Measurements from ENCODE around the gene MAP7D3. TPM values are rescaled to one million over a fixed set of nuclear protein-coding genes. Genes with fewer than 3 reads are reported as not detected.
A peak's percentile ranks its signal among the peaks of the same experiment; 100 is the strongest.

The MAP7D3 gene
- total RNA-seq, 4 donors from 2014 or later: 4.3 to 10.2 (median 7.6) TPM

DNA sequence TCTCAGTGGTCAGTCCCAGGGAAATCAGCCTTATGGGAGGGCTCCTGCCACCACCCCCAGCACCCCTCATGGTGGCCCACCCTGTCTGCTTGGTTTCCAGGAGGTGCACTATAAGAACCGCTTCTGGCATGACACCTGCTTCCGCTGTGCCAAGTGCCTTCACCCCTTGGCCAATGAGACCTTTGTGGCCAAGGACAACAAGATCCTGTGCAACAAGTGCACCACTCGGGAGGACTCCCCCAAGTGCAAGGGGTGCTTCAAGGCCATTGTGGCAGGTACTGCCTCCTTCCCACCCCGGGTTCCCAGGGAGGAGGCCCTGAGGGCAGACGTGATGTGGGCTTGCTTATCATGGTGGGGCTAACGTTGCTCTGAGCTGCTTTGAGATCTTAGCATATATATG lies 44.3 kb downstream of the MAP7D3 start:
- Histone ChIP-seq H3K4me1 (peaks cover 9% of the 10 kb centered on the region), H3K27ac (no peak overlapping the region), H3K9me3 (no peaks in the 10 kb centered on the region), H3K27me3 (no peaks in the 10 kb centered on the region), H3K4me3 (peak overlapping the region; percentile 33), H3K36me3 (peaks cover 5% of the 10 kb centered on the region)
- whole genome bisulfite sequencing: 67% methylated on average over 5 of the region's 6 CpGs
- TF ChIP-seq, protein P1, sequence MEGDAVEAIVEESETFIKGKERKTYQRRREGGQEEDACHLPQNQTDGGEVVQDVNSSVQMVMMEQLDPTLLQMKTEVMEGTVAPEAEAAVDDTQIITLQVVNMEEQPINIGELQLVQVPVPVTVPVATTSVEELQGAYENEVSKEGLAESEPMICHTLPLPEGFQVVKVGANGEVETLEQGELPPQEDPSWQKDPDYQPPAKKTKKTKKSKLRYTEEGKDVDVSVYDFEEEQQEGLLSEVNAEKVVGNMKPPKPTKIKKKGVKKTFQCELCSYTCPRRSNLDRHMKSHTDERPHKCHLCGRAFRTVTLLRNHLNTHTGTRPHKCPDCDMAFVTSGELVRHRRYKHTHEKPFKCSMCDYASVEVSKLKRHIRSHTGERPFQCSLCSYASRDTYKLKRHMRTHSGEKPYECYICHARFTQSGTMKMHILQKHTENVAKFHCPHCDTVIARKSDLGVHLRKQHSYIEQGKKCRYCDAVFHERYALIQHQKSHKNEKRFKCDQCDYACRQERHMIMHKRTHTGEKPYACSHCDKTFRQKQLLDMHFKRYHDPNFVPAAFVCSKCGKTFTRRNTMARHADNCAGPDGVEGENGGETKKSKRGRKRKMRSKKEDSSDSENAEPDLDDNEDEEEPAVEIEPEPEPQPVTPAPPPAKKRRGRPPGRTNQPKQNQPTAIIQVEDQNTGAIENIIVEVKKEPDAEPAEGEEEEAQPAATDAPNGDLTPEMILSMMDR (IDR thresholded peaks at IDR 0.05): no peak
- TF ChIP-seq POLR2AphosphoS5 (IDR thresholded peaks at IDR 0.05) (no peak), EP300 (IDR thresholded peaks at IDR 0.05) (no peak), POLR2A (IDR thresholded peaks at IDR 0.05) (no peak)
- DNase-seq (ENCODE audit: low spot score in 2 of 2): no peak

GRCh38 chrX:136205882-136206380 lies 45.3 kb downstream of the MAP7D3 start:
- Histone ChIP-seq H3K9me3 (no peaks in the 10 kb centered on the region), H3K27ac (peak overlapping the region; percentile 67), H3K4me1 (peaks cover 9% of the 10 kb centered on the region), H3K27me3 (no peaks in the 10 kb centered on the region), H3K36me3 (peaks cover 5% of the 10 kb centered on the region), H3K4me3 (peak overlapping the region; percentile 33)
- TF ChIP-seq EP300 (IDR thresholded peaks at IDR 0.05) (no peak), POLR2A (IDR thresholded peaks at IDR 0.05) (no peak), POLR2AphosphoS5 (IDR thresholded peaks at IDR 0.05) (no peak)
- TF ChIP-seq, protein P1 (IDR thresholded peaks at IDR 0.05): no peak
- DNase-seq (ENCODE audit: low spot score in 2 of 2): peak in 1 of 2 donors; percentile 58
- 76% methylated on average over 7 of the region's 8 CpGs for WGBS

GRCh38 chrX:136204571-136204970 lies 46.6 kb downstream of the MAP7D3 start:
- Histone ChIP-seq H3K4me1 (peaks cover 7% of the 10 kb centered on the region), H3K27me3 (no peaks in the 10 kb centered on the region), H3K4me3 (no peak overlapping the region), H3K36me3 (peaks cover 5% of the 10 kb centered on the region), H3K27ac (peak overlapping the region; percentile 67), H3K9me3 (no peaks in the 10 kb centered on the region)
- TF ChIP-seq EP300 (IDR thresholded peaks at IDR 0.05) (no peak), POLR2AphosphoS5 (IDR thresholded peaks at IDR 0.05) (peak in 2 of 3 donors; percentile 17 to 67)
- peak in 1 of 2 donors; percentile 76 for DNase-seq (ENCODE audit: low spot score in 2 of 2)
- 22% methylated on average over 2 of the region's 2 CpGs for WGBS

- TF ChIP-seq POLR2A (IDR thresholded peaks at IDR 0.05): no peak
- TF ChIP-seq, protein P1 (IDR thresholded peaks at IDR 0.05): no peak
- TF ChIP-seq EP300 (IDR thresholded peaks at IDR 0.05): no peak
- no peak for TF ChIP-seq POLR2AphosphoS5 (IDR thresholded peaks at IDR 0.05)
- DNase-seq (ENCODE audit: low spot score in 2 of 2): no peak
- peaks cover 5% of the 10 kb centered on the region for H3K36me3 ChIP-seq
- H3K4me1 ChIP-seq: peaks cover 5% of the 10 kb centered on the region
- H3K27me3 ChIP-seq: no peaks in the 10 kb centered on the region
- peak overlapping the region; percentile 67 for H3K27ac ChIP-seq
- no peaks in the 10 kb centered on the region for H3K9me3 ChIP-seq
- no peak overlapping the region for H3K4me3 ChIP-seq
- 54% methylated on average over 3 of the region's 3 CpGs for WGBS
These were observed 47.2 kb downstream of the MAP7D3 start for GRCh38 chrX:136203951-136204350.

DNA sequence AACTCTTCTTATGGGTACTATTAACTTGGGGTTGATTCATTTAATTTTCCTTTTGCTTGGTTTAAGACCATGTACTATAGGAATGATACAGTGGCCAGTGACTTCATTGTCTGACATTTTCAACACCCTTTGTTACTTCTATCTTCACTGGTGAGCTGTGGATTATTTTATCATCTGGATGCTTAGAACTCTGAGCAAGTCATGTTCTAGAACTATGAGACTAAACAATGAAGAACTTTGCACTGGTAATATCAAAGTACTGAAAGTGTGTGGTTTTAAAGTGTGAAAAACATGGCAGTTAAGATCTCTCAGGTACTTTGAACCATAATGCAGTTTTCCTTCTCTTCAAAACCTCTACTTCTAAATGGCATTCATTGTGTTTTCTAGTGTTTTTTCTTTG lies 47.8 kb downstream of the MAP7D3 start:
- no peaks in the 10 kb centered on the region for H3K9me3 ChIP-seq
- DNase-seq (ENCODE audit: low spot score in 2 of 2): no peak
- peaks cover 5% of the 10 kb centered on the region for H3K4me1 ChIP-seq
- H3K27ac ChIP-seq: peak overlapping the region; percentile 67
- peaks cover 5% of the 10 kb centered on the region for H3K36me3 ChIP-seq
- no peak overlapping the region for H3K4me3 ChIP-seq
- no peaks in the 10 kb centered on the region for H3K27me3 ChIP-seq
- TF ChIP-seq, protein P1 (IDR thresholded peaks at IDR 0.05): no peak
- TF ChIP-seq POLR2AphosphoS5 (IDR thresholded peaks at IDR 0.05): no peak
- no peak for TF ChIP-seq EP300 (IDR thresholded peaks at IDR 0.05)
- TF ChIP-seq POLR2A (IDR thresholded peaks at IDR 0.05): no peak

- H3K9me3 ChIP-seq: no peaks in the 10 kb centered on the region
- H3K27me3 ChIP-seq: no peaks in the 10 kb centered on the region
- WGBS: 62% methylated on average over 5 of the region's 5 CpGs
- H3K36me3 ChIP-seq: peaks cover 5% of the 10 kb centered on the region
- peak overlapping the region; percentile 45 for H3K27ac ChIP-seq
- peaks cover 5% of the 10 kb centered on the region for H3K4me1 ChIP-seq
- TF ChIP-seq POLR2AphosphoS5 (IDR thresholded peaks at IDR 0.05) (no peak), POLR2A (IDR thresholded peaks at IDR 0.05) (no peak), EP300 (IDR thresholded peaks at IDR 0.05) (no peak)
- TF ChIP-seq, protein P1 (IDR thresholded peaks at IDR 0.05): no peak
- H3K4me3 ChIP-seq: no peak overlapping the region
- no peak for DNase-seq (ENCODE audit: low spot score in 2 of 2)
These were observed 48.3 kb downstream of the MAP7D3 start for GRCh38 chrX:136202889-136203288.

Measured in suprapubic skin (tissue), 4 donors.